Omental fat pad (tissue), 4 donors: ENCODE results near the gene ZNF219. TPM values are rescaled to one million over a fixed set of nuclear protein-coding genes. Genes with fewer than 3 reads are reported as not detected.

Experiments
- ATAC-seq: fragments of 150-250 bp; one replicate; pipeline ENCODE4 v1.9.1; 2016; ENCODE audit warnings: mild to moderate bottlenecking, moderate library complexity; ENCODE audit not compliant: low FRiP score
- DNase-seq: peaks from one replicate; pipeline ENCODE4 v3.0.0-alpha.2; 2019; ENCODE audit warnings: low spot score
- total RNA-seq, 4 donors: library from RNA; depleted of rRNA; stranded (reverse); fragments of >200 nt; gene quantifications; one replicate each; pipeline ENCODE4 v1.1.0, GENCODE V29; 2016
- TF ChIP-seq, protein P1 (sequence below), 3 donors: fragments of 450-650 bp; IDR thresholded peaks; one replicate each; pipeline ENCODE4 v1.5.1; 2016 to 2017; ENCODE audit warnings: antibody characterized with exemption in 3 of 3, mild to moderate bottlenecking in 3 of 3, moderate library complexity in 2 of 3

Gene ZNF219
- total RNA-seq, 4 donors from 2014 or later: 19.2 to 56.3 (median 38.1) TPM

DNA sequence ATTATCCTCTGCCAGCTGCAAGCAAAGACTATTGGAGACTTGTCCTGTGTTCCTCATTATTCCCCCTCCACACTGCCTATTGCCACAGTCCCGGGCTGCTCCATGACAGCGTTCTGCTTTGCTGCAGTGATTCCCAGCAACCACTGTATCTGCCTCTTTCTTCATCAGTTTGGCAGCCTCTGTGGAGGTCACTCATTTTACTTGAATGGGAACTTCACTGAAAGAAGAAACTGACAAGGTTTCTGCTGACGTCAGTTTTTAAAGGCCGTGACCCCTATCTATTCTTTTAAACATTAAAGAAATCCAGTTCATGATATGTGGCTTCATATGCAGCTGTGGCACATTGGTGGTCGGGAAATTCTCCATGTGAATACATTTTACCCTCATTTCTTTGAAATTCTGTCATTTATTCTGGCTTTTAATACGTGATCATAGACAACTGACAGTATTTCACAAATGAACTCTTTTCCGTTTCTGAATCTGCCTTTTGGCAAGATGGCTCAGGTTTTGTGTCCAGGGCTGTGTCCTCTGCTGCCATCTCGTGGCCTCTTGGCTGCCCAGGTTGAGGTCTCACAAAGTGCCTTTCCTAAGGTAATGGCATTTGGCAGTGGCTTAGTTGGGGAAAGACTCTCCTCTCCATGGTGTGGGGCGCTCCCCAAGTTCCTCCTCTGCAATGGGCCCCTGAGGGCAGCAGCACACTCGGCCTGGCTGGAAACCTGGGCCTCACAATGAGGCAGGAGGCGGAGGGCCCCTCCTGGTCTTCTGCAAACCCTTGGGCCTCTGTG, 8.2 kb upstream of the ZNF219 start:
- DNase-seq: peak; percentile 54

DNA sequence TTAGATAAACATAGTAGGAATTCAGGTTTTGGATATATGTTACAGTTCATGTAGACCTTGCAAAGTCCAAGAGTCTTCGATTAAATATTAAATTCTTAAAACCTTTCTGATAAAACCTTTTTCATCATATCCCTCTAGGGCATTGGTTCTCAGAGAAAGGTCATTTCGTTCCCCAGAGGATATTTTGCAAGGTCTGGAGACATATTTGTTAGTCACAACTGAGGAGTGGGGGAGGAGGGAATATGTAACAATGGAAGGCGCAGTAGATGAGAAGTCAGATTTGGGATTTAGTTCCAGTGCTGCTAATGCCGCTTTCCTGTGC, 7.7 kb upstream of the ZNF219 start:
- DNase-seq: no peak
- TF ChIP-seq, protein P1, sequence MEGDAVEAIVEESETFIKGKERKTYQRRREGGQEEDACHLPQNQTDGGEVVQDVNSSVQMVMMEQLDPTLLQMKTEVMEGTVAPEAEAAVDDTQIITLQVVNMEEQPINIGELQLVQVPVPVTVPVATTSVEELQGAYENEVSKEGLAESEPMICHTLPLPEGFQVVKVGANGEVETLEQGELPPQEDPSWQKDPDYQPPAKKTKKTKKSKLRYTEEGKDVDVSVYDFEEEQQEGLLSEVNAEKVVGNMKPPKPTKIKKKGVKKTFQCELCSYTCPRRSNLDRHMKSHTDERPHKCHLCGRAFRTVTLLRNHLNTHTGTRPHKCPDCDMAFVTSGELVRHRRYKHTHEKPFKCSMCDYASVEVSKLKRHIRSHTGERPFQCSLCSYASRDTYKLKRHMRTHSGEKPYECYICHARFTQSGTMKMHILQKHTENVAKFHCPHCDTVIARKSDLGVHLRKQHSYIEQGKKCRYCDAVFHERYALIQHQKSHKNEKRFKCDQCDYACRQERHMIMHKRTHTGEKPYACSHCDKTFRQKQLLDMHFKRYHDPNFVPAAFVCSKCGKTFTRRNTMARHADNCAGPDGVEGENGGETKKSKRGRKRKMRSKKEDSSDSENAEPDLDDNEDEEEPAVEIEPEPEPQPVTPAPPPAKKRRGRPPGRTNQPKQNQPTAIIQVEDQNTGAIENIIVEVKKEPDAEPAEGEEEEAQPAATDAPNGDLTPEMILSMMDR (IDR thresholded peaks at IDR 0.05): no peak
- no peak for ATAC-seq

More for the DNA sequence above, 8.2 kb upstream of the ZNF219 start:
- no peak for ATAC-seq
- TF ChIP-seq, protein P1 (IDR thresholded peaks at IDR 0.05): peak in 2 of 3 donors; percentile 15 to 32

DNA sequence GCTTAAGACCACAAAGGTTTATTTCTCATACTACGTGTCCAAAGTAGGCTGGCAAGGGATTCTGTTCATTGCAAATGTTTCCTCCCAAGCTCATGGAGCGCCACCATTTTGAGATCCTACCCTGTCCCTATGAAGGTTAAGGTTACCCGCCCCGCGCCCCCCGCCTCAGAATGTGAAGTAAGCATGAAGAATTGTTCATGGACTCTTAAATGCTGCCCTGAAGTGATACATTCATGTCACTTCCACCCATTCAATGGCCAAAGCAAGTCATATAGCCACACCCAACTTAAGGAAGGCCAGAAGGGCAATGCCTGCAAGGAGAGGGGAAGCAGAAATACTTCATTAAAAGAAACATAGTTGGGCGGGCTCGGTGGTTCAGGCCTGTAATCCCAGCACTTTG, 6.6 kb upstream of the ZNF219 start:
- DNase-seq (no peak), ATAC-seq (no peak)
- TF ChIP-seq, protein P1 (IDR thresholded peaks at IDR 0.05): no peak

DNA sequence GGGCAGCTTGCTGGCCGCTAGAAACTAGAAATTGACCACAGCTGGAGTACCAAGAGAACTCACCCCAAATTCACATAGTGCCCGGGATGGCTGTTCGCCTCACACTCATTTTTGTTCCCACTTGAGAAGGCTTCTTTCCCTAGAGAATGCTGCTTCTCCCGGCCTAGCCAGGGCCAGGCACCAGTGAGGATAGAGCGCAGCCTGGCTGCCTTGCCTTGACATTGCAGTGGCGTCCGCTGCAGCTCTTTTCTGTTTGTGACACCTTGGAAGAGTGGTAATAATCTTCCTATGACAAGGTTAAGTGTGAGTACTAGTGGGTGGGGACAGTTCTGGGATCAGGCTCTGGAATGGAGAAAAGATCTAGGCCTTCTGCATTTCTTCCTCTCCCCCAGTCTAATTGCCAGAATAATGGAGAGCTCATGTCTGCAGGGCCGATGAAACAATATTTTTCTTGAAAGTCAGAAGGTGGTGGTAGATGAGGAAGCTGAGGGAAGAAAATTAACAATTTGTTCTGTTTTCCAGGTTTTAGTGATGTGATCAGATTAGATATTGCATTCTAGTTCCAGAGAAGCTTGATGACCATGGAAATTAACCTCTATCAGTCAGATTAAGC, 6.1 kb upstream of the ZNF219 start:
- TF ChIP-seq, protein P1 (IDR thresholded peaks at IDR 0.05): peak in 1 of 3 donors; percentile 49
- ATAC-seq (peak; percentile 69), DNase-seq (no peak)

DNA sequence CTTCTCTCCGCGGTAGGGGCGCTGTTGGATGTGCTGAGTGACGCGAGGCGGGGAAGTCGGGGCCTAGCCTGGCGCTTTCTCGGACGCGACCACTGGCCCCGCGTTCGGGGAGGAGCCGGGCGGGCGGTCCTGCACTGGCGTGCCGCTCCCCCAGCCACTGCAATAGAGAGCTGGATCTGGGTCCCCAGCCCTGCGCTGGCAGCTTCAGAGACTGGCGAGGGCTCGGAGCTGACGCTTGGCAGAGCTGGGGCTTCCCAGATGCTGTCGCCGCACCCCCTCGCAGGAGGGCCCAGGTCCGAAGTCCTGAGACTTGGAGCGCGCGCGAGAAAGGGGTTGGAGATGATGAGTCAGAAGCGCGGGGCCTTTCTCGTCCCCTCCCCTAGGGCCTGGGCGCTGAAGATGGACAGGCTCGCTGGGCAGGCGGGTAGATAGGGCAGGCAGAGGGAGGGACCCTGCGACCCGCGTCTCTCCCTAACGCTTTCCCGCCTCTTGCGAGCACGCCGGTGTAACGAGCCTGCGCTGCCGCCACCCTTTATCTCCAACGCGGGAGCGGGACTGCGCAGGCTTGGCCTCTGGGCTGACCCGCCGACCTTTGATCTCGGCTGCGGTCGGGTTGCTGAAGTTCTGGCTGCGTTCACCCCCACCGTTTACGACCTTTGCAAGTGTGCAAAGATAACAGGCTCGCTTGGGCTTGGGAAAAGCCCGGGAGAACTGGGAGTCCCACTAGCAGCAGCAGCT, 5.4 kb upstream of the ZNF219 start:
- TF ChIP-seq, protein P1 (IDR thresholded peaks at IDR 0.05): peak in 1 of 3 donors; percentile 67
- peak; percentile 94 for ATAC-seq
- peak; percentile 88 for DNase-seq

DNA sequence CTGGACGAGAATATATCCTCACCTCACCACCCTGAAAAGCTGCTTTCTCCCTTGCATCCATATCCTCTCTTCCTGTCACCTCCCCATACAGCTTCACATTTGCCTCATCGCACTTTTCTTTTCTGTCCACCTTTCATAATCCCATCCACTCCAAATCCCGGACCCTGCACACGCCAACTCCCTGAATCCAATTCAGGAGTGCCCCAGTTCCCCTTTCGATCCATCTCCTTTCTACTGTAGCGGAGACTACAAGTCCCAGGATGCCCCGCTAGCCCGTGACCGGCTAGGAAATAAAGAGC, 4.9 kb upstream of the ZNF219 start:
- TF ChIP-seq, protein P1 (IDR thresholded peaks at IDR 0.05): no peak
- DNase-seq: no peak
- no peak for ATAC-seq
